ENCODE measurements around the gene SMIM41.

GRCh38 chr12:52085682-52086180, 6.2 kb downstream of the SMIM41 start:
- no peak for TF ChIP-seq CTCF (IDR thresholded peaks at IDR 0.05 in 4 of 5, conservative IDR thresholded peaks at IDR 0.05 in 1 of 5)
- no peak for TF ChIP-seq POLR2A (IDR thresholded peaks at IDR 0.05)
